Measurements from ENCODE around the gene CPSF2. TPM values are rescaled to one million over a fixed set of nuclear protein-coding genes. Genes with fewer than 3 reads are reported as not detected.
"Not testable (repeated sequence)": the region's sequence is repeated elsewhere in the genome, so short reads cannot be mapped to it uniquely, and the experiment has no call there.

CPSF2 gene
- total RNA-seq, 2 experiments from 2014 or later: 96.2 to 103 TPM

DNA sequence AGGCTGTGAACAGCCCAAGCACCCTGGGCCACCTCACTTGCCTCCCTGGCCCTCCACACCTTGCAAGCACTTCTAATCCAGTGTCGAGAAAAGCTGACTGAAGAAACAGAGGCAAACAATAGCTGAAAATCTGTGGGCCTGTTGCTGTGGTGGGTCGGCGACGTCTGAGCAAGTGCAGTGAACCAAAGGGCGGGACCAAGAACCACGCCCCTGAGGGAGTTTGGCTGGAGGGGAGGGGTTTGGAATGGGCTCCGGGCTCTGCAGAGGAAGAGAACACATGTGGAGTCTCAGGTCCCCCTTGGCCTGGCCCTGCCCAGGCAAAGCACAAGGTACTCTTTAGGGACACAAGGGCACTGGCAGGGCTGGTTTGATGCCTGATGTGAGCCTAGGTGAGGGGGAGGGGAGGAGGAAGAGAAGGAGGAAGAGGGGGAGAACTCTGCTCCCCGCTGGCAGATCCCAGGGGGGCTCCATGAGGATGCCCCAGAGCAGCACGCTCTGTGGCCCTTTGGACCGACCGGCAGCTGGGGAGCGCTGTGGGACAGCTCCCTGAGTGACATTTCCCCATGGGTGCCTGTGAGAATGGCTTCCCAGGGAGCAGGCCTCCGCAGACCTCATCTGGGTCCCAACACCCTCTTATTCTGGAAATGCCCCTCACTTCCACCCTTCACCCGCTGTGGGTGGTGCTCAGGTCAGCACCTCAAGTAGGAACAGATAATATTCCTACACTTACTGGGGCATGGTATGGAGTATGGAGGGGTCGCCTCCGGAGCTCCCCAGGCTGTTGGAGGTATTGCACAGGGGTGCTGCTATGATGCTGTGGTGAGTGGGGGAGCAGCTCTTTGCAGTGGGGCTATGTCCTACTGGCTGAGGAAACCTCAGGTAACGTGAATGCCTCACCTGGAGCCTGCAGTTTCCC is 85.5 kb downstream of the CPSF2 start:
- intact Hi-C loops (cut with micrococcal nuclease): no loop called here
- ChIA-PET CTCF (no interaction called here), POLR2A (no interaction called here)
- Mint-ChIP-seq H3K27me3 (peaks cover 5% of the 10 kb centered on the region), H3K4me3 (no peak overlapping the region), H3K9me3 (peaks cover 6% of the 10 kb centered on the region), H3K4me1 (ENCODE audit: low read depth) (no peaks in the 10 kb centered on the region), H3K36me3 (ENCODE audit: low read depth) (peaks cover 2% of the 10 kb centered on the region), H3K27ac (no peak overlapping the region)
- no peak for ATAC-seq
- no peak for DNase-seq
- TF ChIP-seq, protein P1, sequence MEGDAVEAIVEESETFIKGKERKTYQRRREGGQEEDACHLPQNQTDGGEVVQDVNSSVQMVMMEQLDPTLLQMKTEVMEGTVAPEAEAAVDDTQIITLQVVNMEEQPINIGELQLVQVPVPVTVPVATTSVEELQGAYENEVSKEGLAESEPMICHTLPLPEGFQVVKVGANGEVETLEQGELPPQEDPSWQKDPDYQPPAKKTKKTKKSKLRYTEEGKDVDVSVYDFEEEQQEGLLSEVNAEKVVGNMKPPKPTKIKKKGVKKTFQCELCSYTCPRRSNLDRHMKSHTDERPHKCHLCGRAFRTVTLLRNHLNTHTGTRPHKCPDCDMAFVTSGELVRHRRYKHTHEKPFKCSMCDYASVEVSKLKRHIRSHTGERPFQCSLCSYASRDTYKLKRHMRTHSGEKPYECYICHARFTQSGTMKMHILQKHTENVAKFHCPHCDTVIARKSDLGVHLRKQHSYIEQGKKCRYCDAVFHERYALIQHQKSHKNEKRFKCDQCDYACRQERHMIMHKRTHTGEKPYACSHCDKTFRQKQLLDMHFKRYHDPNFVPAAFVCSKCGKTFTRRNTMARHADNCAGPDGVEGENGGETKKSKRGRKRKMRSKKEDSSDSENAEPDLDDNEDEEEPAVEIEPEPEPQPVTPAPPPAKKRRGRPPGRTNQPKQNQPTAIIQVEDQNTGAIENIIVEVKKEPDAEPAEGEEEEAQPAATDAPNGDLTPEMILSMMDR (IDR thresholded peaks at IDR 0.05): no peak

- Mint-ChIP-seq H3K4me3 (no peak overlapping the region), H3K27me3 (peaks cover 4% of the 10 kb centered on the region), H3K4me1 (ENCODE audit: low read depth) (no peaks in the 10 kb centered on the region), H3K9me3 (peaks cover 6% of the 10 kb centered on the region), H3K27ac (no peak overlapping the region), H3K36me3 (ENCODE audit: low read depth) (peaks cover 2% of the 10 kb centered on the region)
- TF ChIP-seq, protein P1 (IDR thresholded peaks at IDR 0.05): no peak
- ATAC-seq: no peak
- ChIA-PET POLR2A (interaction anchor here (0.6 kb wide), 1 partner anchor 104 kb away, joined by 3 read pairs; no protein-coding TSS in a partner anchor), CTCF (no interaction called here)
- no peak for DNase-seq
- intact Hi-C loops (cut with micrococcal nuclease): no loop called here
Observed at GRCh38 chr14:92207928-92208265, 86.1 kb downstream of the CPSF2 start.

DNA sequence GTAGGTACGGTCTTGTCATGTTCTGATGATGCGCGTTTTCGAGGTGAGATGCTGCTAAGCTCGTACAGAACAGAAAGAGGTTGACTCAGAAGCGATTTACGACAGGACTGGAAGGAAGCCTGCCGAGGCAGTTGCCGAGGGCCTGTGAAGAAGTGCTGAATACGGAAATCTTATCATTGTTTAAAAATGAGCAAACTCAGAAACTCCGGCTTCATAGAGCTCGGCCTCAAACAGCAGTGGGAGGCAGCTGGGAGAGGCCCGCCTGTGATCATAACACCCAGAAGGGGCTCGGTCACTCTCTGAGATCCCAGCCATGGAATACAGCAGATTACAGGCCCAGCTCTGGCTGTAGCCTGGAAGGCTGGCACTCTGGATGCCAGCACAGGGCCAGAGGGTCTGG is 87.4 kb downstream of the CPSF2 start:
- H3K9me3 Mint-ChIP-seq: peaks cover 14% of the 10 kb centered on the region
- TF ChIP-seq, protein P1 (IDR thresholded peaks at IDR 0.05): no peak
- DNase-seq: no peak
- no peak for ATAC-seq
- intact Hi-C loops (cut with micrococcal nuclease): no loop called here
- CTCF ChIA-PET: no interaction called here
- no peak overlapping the region for H3K4me3 Mint-ChIP-seq
- POLR2A ChIA-PET: no interaction called here
- H3K4me1 Mint-ChIP-seq (ENCODE audit: low read depth): no peaks in the 10 kb centered on the region
- H3K27ac Mint-ChIP-seq: no peak overlapping the region
- peaks cover 3% of the 10 kb centered on the region for H3K36me3 Mint-ChIP-seq (ENCODE audit: low read depth)
- H3K27me3 Mint-ChIP-seq: peaks cover 3% of the 10 kb centered on the region

DNA sequence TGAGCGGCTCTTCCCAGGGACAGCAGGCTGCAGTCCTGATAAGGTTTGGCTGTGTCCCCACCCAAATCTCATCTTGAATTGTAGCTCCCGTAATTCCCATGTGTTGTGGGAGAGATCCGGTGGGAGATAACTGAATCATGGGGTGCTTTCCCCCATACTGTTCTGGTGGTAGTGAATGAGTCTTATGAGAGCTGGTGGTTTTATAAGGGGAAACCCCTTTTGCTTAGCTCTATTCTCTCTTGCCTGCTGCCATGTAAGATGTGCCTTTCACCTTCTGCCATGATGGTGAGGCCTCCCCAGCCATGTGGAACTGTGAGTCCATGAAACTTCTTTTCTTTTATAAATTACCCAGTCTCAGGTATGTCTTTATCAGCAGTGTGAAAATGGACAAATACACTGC is 91.4 kb downstream of the CPSF2 start:
- H3K27ac Mint-ChIP-seq; H3K4me1 Mint-ChIP-seq (ENCODE audit: low read depth); POLR2A ChIA-PET; ATAC-seq; intact Hi-C loops (cut with micrococcal nuclease); H3K36me3 Mint-ChIP-seq (ENCODE audit: low read depth); H3K4me3 Mint-ChIP-seq; H3K27me3 Mint-ChIP-seq; CTCF ChIA-PET; DNase-seq: not testable (repeated sequence)
- H3K9me3 Mint-ChIP-seq: peaks cover 14% of the 10 kb centered on the region

DNA sequence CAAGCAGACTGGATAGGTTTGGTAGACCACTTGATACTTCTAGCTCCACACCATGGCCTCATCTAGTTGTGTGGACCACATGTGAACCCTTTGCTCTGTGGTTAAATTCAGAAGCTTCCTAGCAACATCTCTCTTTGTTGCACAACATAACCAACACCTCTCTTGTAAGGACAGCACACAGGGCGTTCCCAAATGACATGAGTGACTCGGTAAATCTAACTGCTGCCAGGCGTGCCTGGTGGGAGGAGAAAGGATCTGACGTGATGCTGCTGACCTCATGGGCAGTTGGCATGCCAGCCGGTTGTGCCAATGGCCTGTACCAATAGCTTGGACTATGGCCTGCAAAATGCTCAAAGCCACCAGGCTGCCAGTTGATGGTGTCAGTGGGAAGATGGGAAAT is 93.8 kb downstream of the CPSF2 start:
- intact Hi-C loops (cut with micrococcal nuclease): no loop called here
- DNase-seq: no peak
- ATAC-seq: no peak
- ChIA-PET CTCF (no interaction called here), POLR2A (interaction anchor here (0.7 kb wide), 1 partner anchor 1844 kb away, joined by 3 read pairs; no protein-coding TSS in a partner anchor)
- no peaks in the 10 kb centered on the region for H3K4me1 Mint-ChIP-seq (ENCODE audit: low read depth)
- H3K4me3 Mint-ChIP-seq: no peak overlapping the region
- TF ChIP-seq, protein P1 (IDR thresholded peaks at IDR 0.05): no peak
- H3K27me3 Mint-ChIP-seq: peaks cover 3% of the 10 kb centered on the region
- H3K9me3 Mint-ChIP-seq: peaks cover 14% of the 10 kb centered on the region
- no peak overlapping the region for H3K27ac Mint-ChIP-seq
- H3K36me3 Mint-ChIP-seq (ENCODE audit: low read depth): peaks cover 3% of the 10 kb centered on the region

Measured in activated CD8-positive, alpha-beta T cell treated with anti-CD3 and anti-CD28 coated beads for 36 hours (primary cell).